Measurements from ENCODE around the gene ATXN1L.
"Not testable (repeated sequence)": the region's sequence is repeated elsewhere in the genome, so short reads cannot be mapped to it uniquely, and the experiment has no call there.

ATXN1L gene

DNA sequence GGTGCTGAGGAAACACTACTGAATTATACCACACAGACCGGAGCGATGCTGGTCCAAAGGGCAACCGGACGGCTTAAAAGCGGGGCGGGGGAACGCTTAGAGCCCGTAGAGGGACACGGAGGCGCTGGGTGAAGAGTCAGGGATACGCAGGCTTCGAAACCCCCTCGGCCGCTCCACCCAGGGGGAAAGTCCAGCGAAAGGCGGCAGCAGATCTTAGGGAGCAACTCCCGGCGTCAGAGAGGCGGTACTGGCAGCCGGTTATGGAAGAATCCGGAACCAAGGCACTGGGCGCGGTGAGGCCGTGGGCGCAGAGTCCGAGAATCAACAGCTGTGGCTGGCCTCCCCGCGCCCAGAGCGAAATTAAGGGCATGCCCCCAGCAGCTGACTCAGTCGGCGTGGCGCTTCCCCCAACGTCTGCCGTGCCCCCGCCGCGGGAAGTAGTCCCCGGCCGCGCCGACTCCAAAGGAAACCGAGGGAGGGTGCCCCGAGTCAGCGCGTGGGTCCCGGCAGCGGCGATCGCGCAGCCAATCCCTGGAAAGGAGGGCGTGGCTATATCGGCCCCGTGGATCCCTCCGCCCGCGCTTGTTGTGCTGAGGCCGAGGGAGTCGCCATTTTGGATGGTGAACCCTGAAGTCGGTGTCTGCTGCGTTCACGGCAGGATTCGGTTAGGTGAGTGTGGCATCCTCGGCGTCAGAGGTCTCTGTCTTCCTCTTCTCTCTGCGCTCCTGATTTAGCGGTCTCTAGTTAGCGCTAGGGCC lies 49.3 kb downstream of the ATXN1L start, which contains the start of gene IST1:
TSS of gene IST1 (plus strand) at position 611 of the 758 bp plus-strand sequence. CDS start 20,110 bp downstream, outside the sequence.
- DNase-seq: peak; percentile 96

DNA sequence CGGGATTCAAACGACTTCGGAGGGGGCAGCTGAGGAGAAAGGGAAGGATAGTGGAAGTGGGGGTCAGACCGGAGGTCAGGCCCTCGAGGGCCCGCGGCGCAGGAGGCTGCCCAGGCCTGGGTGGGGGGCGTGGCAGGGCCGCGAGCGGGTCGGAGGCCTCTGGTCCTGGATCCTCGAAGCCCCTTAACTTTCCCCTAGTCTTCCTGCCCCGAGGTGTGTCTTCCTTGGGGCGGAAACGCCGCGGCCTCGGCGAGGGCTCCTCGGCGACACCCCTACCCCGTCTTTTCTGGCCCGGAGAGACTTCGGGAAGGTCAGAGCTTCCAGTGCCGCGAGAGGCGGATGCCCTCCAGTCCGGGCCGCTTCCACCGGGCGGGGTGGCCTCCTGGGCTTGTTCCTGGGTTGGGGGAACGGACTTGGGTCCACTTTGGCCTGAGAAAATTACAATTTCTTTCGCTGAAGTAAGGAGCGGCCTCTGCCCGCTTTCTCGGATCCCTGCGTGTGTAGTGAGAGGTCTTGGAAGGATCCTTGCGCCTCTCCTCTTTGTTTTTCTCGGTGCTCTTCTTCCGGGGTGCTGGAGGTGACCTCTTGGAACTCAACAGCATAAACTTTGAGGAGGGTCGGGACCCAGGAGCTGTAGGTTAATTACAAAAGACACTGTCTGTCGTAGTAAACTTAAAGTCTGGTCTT lies 50.0 kb downstream of the ATXN1L start:
- peak; percentile 38 for DNase-seq

GRCh38 chr16:71896764-71897368 lies 51.1 kb downstream of the ATXN1L start:
- no peak for DNase-seq

DNA sequence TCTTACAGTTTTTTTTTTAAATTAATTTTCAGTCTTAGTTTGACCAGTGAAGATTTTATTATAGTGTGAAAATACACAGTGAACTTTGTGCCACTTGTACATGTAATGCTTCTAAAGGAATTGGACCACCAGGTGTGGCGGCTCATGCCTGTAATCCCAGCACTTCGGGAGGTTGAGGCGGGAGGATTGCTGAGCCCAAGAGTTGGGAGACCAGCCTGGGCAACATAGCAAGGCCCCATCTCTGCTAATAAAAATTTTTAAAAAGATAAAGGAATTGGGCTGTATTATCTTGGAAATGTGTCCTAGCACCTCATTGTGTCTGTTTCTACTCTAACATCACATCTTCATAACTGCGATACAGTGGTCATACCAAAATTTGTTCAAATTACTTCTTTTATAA lies 53.4 kb downstream of the ATXN1L start:
- DNase-seq: no peak

DNA sequence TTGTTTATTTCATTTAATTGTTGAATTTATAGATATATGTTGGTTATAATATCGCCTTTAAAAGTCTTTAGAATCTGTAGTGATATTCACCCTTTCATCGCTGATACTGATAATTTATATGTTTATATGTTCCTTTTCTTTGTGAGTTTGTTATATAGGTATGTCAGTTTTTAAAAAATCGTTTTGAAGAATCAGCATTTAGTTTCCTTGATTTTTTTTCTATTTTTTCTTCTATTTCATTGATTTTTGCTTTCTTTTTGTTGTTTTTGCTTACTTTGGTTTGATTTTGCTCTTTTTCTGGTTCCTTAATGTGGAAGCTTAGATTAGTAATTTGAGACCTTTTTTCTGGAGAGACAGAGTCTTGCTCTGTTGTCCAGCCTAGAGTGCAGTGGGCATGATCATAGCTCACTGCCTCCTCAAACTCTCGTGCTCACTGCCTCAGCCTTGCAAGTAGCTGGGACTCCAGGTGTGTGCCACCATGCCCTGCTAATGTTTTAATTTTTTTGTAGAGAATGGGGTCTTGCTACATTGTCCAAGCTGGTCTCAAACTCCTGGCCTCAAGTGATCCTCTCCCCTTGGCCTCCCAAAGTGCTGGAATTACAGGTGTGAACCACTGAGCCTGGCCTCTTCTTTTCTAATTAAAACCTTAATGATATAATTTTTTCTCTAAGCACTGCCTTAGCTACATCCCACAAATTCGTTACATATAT lies 57.0 kb downstream of the ATXN1L start:
- DNase-seq: no peak

GRCh38 chr16:71903608-71904007 lies 57.8 kb downstream of the ATXN1L start:
- no peak for DNase-seq

- no peak for DNase-seq
These were observed 58.5 kb downstream of the ATXN1L start for GRCh38 chr16:71904239-71904638.

DNA sequence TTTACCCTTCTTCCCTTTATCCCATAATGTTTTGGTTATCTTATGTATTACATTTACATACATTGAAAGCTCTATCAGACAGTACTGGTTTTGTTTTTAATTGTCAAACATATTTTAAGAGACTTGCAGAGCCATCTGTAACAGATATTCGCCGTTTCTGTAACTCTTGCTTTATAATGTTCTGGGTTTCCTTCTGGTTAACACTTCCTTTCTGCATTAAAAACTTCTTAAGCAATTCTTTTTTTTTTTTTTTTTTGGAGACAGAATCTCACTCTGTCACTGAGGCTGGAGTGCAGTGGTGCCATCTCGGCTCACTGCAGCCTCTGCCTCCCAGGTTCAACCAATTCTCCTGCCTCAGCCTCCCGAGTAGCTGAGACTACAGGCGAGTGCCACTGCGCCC lies 60.0 kb downstream of the ATXN1L start:
- DNase-seq: not testable (repeated sequence)

Measured in activated gamma-delta T cell (primary cell).